Colonic mucosa (tissue), 4 donors: ENCODE results near the gene ADGRL1. TPM values are rescaled to one million over a fixed set of nuclear protein-coding genes. Genes with fewer than 3 reads are reported as not detected.
A peak's percentile ranks its signal among the peaks of the same experiment; 100 is the strongest.

ENCODE experiments used
- DNase-seq: peaks from one replicate; pipeline ENCODE4 v3.0.0-alpha.2; 2020
- H3K27ac ChIP-seq: fragments of 200-600 bp; one replicate; pipeline ENCODE4 v1.8.0; 2021
- H3K27me3 ChIP-seq: fragments of 200-600 bp; one replicate; pipeline ENCODE4 v1.8.0; 2021
- H3K36me3 ChIP-seq: fragments of 200-600 bp; one replicate; pipeline ENCODE4 v1.8.0; 2021
- H3K4me1 ChIP-seq: fragments of 200-600 bp; one replicate; pipeline ENCODE4 v1.8.0; 2021; ENCODE audit warnings: mild to moderate bottlenecking
- H3K4me3 ChIP-seq: fragments of 200-600 bp; one replicate; pipeline ENCODE4 v1.8.0; 2021
- H3K9ac ChIP-seq, 2 donors: one replicate each; pipeline ENCODE4 v1.7.0; 2013; ENCODE audit warnings: control low read depth in 2 of 2, low read depth in 2 of 2, low read length in 2 of 2
- H3K9me3 ChIP-seq: fragments of 200-600 bp; one replicate; pipeline ENCODE4 v1.8.0; 2021
- intact Hi-C: fragments of 100-400 bp; cut with DNase I; formaldehyde crosslinking; loops from one replicate; pipeline ENCODE4 v1.14.1; 2022
- total RNA-seq, 2 donors: library from RNA; stranded (reverse); fragmentation: NEBNext Ultra II Directional in 1 of 2; extraction: Animal tissue kit (Norgen Biotek cat#: 25700) in 1 of 2; gene quantifications; one replicate each; pipeline ENCODE4 v1.2.1, GENCODE V29; 2021
- TF ChIP-seq, protein P1 (sequence below): fragments of 200-600 bp; IDR thresholded peaks from one replicate; pipeline ENCODE4 v1.8.0; 2022; ENCODE audit warnings: antibody characterized with exemption, mild to moderate bottlenecking
- donor health status: healthy.
- donor health status: DM: no; HTN: no; CAD: no.
- donor health status: DM: no; HTN: no; CAD: no.

ADGRL1 gene
- total RNA-seq, 2 donors from 2014 or later, result 18.4 to 28.0 TPM

DNA sequence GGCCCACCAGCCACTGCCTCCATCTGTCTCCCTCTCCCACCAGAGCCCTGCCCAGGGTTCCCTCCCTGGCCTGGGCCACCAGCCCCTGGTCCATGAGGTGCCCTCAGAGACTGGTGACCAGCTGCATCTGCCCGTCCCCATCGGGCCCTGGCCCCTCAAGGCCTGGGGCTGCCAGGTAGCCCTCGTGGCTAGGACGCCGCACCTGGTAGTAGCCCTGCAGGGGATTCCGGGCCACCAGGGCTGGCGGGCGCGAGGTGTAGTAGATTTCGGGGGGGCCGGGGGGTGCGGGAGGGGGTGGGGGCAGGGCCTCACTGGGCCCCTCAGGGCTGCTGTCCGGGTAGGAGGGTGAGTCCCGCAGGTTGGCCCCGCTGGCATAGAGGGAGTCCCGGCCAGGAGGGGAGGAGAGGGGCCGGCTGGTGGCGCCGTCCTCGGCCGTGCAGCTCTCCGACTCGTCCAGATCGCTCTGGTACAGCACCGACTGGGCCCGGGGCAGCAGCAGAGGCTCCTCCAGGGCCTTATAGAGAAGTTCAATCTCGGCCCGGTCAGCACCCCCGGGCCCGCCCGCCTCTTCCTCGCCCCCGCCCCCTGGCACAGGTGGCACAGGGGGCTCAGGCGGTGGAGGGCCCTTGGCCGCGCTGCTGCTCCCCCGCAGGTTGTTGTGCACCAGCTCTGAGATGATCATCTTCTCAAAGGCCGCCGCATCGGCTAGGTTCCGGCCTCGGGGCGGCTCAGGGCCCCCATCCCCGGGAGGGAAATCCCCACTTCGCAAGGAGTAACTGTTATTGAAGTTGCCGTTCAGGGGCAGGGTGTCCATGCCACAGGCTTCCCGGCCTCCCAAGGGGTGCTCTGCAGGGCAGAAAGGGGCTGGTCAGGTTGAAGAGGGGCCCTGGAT, 55.0 kb downstream of the ADGRL1 start:
- H3K9me3 ChIP-seq, result no peaks in the 10 kb centered on the region
- no peak overlapping the region for H3K9ac ChIP-seq
- H3K36me3 ChIP-seq, result no peaks in the 10 kb centered on the region
- peaks cover 6% of the 10 kb centered on the region for H3K4me1 ChIP-seq
- H3K27ac ChIP-seq, result no peak overlapping the region
- H3K27me3 ChIP-seq, result no peaks in the 10 kb centered on the region
- intact Hi-C loops, result no loop called here
- DNase-seq, result no peak
- H3K4me3 ChIP-seq, result no peak overlapping the region
- TF ChIP-seq, protein P1, sequence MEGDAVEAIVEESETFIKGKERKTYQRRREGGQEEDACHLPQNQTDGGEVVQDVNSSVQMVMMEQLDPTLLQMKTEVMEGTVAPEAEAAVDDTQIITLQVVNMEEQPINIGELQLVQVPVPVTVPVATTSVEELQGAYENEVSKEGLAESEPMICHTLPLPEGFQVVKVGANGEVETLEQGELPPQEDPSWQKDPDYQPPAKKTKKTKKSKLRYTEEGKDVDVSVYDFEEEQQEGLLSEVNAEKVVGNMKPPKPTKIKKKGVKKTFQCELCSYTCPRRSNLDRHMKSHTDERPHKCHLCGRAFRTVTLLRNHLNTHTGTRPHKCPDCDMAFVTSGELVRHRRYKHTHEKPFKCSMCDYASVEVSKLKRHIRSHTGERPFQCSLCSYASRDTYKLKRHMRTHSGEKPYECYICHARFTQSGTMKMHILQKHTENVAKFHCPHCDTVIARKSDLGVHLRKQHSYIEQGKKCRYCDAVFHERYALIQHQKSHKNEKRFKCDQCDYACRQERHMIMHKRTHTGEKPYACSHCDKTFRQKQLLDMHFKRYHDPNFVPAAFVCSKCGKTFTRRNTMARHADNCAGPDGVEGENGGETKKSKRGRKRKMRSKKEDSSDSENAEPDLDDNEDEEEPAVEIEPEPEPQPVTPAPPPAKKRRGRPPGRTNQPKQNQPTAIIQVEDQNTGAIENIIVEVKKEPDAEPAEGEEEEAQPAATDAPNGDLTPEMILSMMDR, result no peak

DNA sequence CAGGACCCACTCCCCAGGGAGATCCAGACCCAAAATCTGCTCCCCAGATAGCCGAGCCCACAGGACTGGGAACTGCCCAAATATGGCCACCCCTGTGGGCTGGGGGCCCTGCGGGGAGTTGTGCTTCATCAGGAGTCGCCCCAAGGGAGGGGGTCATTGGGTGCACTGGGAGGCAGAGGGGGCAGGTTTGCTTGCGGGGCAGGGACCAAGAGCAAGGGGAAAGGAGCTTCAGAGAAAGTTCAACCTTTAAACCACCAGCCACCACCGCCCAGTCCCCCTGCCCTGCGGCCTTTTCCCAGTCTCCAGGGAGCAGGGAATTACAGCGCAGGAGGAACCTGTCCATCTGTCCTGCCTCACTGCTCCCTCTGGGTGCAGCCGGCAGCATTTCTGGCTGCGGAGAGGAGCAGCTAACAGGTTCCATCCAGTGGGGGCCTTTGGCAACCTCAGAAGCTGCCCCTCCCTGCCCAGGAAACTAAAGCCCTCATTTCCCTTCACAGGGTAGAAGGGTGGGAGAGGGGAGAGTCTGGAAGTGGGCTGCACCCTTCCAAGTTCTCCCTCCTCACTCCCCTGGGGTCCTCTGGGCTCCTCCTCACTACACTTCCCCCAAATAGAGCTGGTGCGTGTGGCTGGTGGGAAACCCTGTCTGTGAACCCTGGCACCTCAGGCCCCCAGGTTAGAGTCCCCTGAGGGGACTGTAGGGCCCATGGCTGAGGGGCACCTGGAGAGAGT, 55.8 kb downstream of the ADGRL1 start:
- Histone ChIP-seq H3K27ac (peak overlapping the region; percentile 15), H3K4me1 (peaks cover 6% of the 10 kb centered on the region), H3K9ac (peak overlapping the region; percentile 35 to 40), H3K27me3 (no peaks in the 10 kb centered on the region), H3K4me3 (no peak overlapping the region), H3K36me3 (no peaks in the 10 kb centered on the region), H3K9me3 (no peaks in the 10 kb centered on the region)
- intact Hi-C loops, result no loop called here
- no peak for DNase-seq
- TF ChIP-seq, protein P1, result no peak

- Histone ChIP-seq H3K4me1 (peaks cover 6% of the 10 kb centered on the region), H3K36me3 (no peaks in the 10 kb centered on the region), H3K9me3 (no peaks in the 10 kb centered on the region), H3K27me3 (no peaks in the 10 kb centered on the region), H3K9ac (peak overlapping the region; percentile 40 to 56), H3K4me3 (no peak overlapping the region), H3K27ac (peak overlapping the region; percentile 15)
- DNase-seq, result peak; percentile 80
- intact Hi-C loops, result loop anchor here (5.0 to 10.0 kb wide), 2 partner anchors 198 to 325 kb away; partner anchors contain the start of gene PTGER1
- TF ChIP-seq, protein P1, result no peak
Measured at GRCh38 chr19:14149509-14149994, 56.4 kb downstream of the ADGRL1 start.

DNA sequence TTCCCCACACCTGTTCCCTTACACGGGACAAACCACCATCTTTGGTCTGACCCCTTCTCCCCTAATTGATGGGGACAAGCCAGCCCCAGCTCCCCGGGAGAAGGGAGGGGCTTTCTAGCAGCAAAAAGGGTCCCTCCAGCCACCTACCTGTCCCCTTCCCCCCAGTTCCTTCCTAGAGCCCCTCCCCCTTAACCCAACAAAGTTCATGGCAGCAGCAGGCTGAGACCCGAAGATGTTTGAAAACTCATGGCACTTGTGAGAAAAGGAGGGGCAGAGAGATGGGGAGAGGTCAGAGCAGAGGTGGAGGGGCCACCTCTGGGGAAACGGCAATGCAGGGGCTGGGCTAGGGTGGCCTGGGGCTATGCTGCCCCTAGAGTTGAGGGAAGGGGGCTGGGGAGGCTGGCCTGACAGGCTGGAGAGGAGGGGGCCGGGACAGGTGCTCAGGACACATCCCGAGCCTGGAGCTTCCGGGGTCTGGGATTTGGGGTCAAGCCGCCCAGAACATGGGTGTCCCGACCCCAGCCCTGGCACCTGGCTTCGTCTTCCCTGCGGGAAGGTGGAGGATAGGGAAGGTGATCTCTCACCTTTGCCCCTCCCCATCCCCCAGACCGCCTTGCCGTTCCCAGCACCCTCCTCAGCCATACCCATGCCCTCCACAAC, 57.1 kb downstream of the ADGRL1 start:
- Histone ChIP-seq H3K9me3 (no peaks in the 10 kb centered on the region), H3K9ac (peak overlapping the region; percentile 48 to 56), H3K36me3 (no peaks in the 10 kb centered on the region), H3K27me3 (no peaks in the 10 kb centered on the region), H3K27ac (peak overlapping the region; percentile 15), H3K4me1 (peaks cover 6% of the 10 kb centered on the region), H3K4me3 (no peak overlapping the region)
- intact Hi-C loops, result loop anchor here (5.0 to 10.0 kb wide), 2 partner anchors 198 to 326 kb away; partner anchors contain the start of gene PTGER1
- DNase-seq, result peak; percentile 25
- TF ChIP-seq, protein P1, result no peak
